SKM-1 treated with dmso at 0.1 percent for 144 hours (cell line): ENCODE data around the gene USP26.
"Not testable (repeated sequence)": the region's sequence is repeated elsewhere in the genome, so short reads cannot be mapped to it uniquely, and the experiment has no call there.

Experiments used
- DNase-seq: peaks from one replicate; lab custom pipeline; 2025; ENCODE audit not compliant: unreplicated experiment; lab: John Stamatoyannopoulos, UW

USP26 gene

GRCh38 chrX:133033010-133033409, 63.9 kb downstream of the USP26 start:
- DNase-seq: no peak

- DNase-seq: no peak
Measured at GRCh38 chrX:133018229-133018628, 78.7 kb downstream of the USP26 start.

GRCh38 chrX:133007458-133007857, 89.5 kb downstream of the USP26 start:
- peak; percentile 28 for DNase-seq

- no peak for DNase-seq
Measured at GRCh38 chrX:133005616-133006015, 91.3 kb downstream of the USP26 start.

GRCh38 chrX:133005042-133005441, 91.9 kb downstream of the USP26 start:
- DNase-seq: peak; percentile 17

- DNase-seq: no peak
Measured at GRCh38 chrX:132999209-132999608, 97.7 kb downstream of the USP26 start.

GRCh38 chrX:132990835-132991234, 106.1 kb downstream of the USP26 start:
- DNase-seq: no peak

GRCh38 chrX:132986556-132986955, 110.4 kb downstream of the USP26 start:
- no peak for DNase-seq

GRCh38 chrX:132984058-132984650, 112.8 kb downstream of the USP26 start:
- no peak for DNase-seq

GRCh38 chrX:132983496-132983895, 113.4 kb downstream of the USP26 start:
- no peak for DNase-seq

- DNase-seq: not testable (repeated sequence)
Measured at GRCh38 chrX:132980035-132980434, 116.9 kb downstream of the USP26 start.
